GM18526 (cell line): Measurements from ENCODE around the gene AFG1L.

Experiments
- POLR2A ChIP-seq: IDR thresholded peaks from 3 replicates; pipeline ENCODE4 v1.6.1; 2011; ENCODE audit not compliant: insufficient read length; ENCODE audit errors: extremely low read depth

AFG1L gene

GRCh38 chr6:108518714-108519576 lies 224.1 kb downstream of the AFG1L start:
- no peak for TF ChIP-seq POLR2A

- no peak for TF ChIP-seq POLR2A
These were observed 226.8 kb downstream of the AFG1L start for GRCh38 chr6:108521616-108522107.

- no peak for TF ChIP-seq POLR2A
These were observed 228.8 kb downstream of the AFG1L start for GRCh38 chr6:108523697-108524096.

- no peak for TF ChIP-seq POLR2A
These were observed 229.8 kb downstream of the AFG1L start for GRCh38 chr6:108524528-108525248.

GRCh38 chr6:108526739-108527174 lies 231.9 kb downstream of the AFG1L start:
- no peak for TF ChIP-seq POLR2A

- no peak for TF ChIP-seq POLR2A
These were observed 234.0 kb downstream of the AFG1L start for GRCh38 chr6:108528878-108529277.

- no peak for TF ChIP-seq POLR2A
These were observed 236.5 kb downstream of the AFG1L start for GRCh38 chr6:108531332-108531731.

GRCh38 chr6:108535114-108535742 lies 240.4 kb downstream of the AFG1L start:
- no peak for TF ChIP-seq POLR2A

- no peak for TF ChIP-seq POLR2A
These were observed 247.2 kb downstream of the AFG1L start for GRCh38 chr6:108541843-108542759.

GRCh38 chr6:108543175-108543940 lies 248.5 kb downstream of the AFG1L start:
- no peak for TF ChIP-seq POLR2A

- TF ChIP-seq POLR2A: no peak
These were observed 249.8 kb downstream of the AFG1L start for GRCh38 chr6:108544606-108545005.

GRCh38 chr6:108546079-108547049 lies 251.5 kb downstream of the AFG1L start:
- TF ChIP-seq POLR2A: no peak

GRCh38 chr6:108549241-108549640 lies 254.4 kb downstream of the AFG1L start:
- no peak for TF ChIP-seq POLR2A
